Prostate gland (tissue), 2 donors: ENCODE data around the gene ATG7. TPM values are rescaled to one million over a fixed set of nuclear protein-coding genes. Genes with fewer than 3 reads are reported as not detected.
"Not testable (repeated sequence)": the region's sequence is repeated elsewhere in the genome, so short reads cannot be mapped to it uniquely, and the experiment has no call there.

Source experiments
- DNase-seq: peaks from one replicate; pipeline ENCODE4 v3.0.0-alpha.2; 2019; ENCODE audit warnings: low spot score
- H3K27ac ChIP-seq, 2 donors: fragments of 200-600 bp; sonication (generic); 2 replicates each; pipeline ENCODE4 v1.5.1; 2017 to 2019
- H3K27me3 ChIP-seq: fragments of 200-600 bp; sonication (generic); replicated peaks from 2 replicates; pipeline ENCODE4 v1.5.1; 2019; ENCODE audit not compliant: insufficient read depth
- H3K36me3 ChIP-seq, 2 donors: fragments of 200-600 bp; sonication (generic); 1 replicate in 1 of 2; 2 replicates in 1 of 2; pipeline versions ENCODE4 v1.5.1 to v1.8.1; 2017 to 2019
- H3K4me1 ChIP-seq: fragments of 200-600 bp; sonication (generic); replicated peaks from 2 replicates; pipeline ENCODE4 v1.5.1; 2019
- H3K4me3 ChIP-seq, 2 donors: fragments of 200-600 bp; sonication (generic); 2 replicates each; pipeline ENCODE4 v1.5.1; 2017 to 2019
- H3K9me3 ChIP-seq: fragments of 200-600 bp; sonication (generic); 2 replicates; pipeline ENCODE4 v1.5.1; 2017
- POLR2A ChIP-seq: fragments of 450-650 bp; IDR thresholded peaks from one replicate; pipeline ENCODE4 v1.6.1; 2016; ENCODE audit warnings: antibody characterized with exemption, mild to moderate bottlenecking
- POLR2AphosphoS5 ChIP-seq: sonication (generic); formaldehyde crosslinking; IDR thresholded peaks from one replicate; pipeline ENCODE4 v1.6.1; 2017; ENCODE audit warnings: antibody characterized with exemption
- WGBS: methylation state at CpG from one replicate; pipeline ENCODE4 v1.1.5; 2018; 5-methylcytosine and 5-hydroxymethylcytosine counted together
- intact Hi-C: fragments of 100-400 bp; cut with DNase I; formaldehyde crosslinking; loops from one replicate; pipeline ENCODE4 v1.14.2; 2022
- total RNA-seq, 2 donors: library from RNA; depleted of rRNA; stranded (reverse); fragments of >200 nt; gene quantifications; one replicate each; pipeline ENCODE4 v1.1.0, GENCODE V29; 2016
- TF ChIP-seq, protein P1 (sequence below), 4 experiments: fragments of 200-600 bp in 2 of 4; fragments of 450-650 bp in 2 of 4; sonication (generic) in 2 of 4; IDR thresholded peaks; 1 replicate in 3 of 4; 2 replicates in 1 of 4; pipeline ENCODE4 v1.5.1; 2016 to 2019; ENCODE audit warnings: antibody characterized with exemption in 4 of 4, mild to moderate bottlenecking in 2 of 4, moderate library complexity in 2 of 4

The ATG7 gene
- total RNA-seq, 2 donors from 2014 or later = 25.2 to 66.5 TPM

DNA sequence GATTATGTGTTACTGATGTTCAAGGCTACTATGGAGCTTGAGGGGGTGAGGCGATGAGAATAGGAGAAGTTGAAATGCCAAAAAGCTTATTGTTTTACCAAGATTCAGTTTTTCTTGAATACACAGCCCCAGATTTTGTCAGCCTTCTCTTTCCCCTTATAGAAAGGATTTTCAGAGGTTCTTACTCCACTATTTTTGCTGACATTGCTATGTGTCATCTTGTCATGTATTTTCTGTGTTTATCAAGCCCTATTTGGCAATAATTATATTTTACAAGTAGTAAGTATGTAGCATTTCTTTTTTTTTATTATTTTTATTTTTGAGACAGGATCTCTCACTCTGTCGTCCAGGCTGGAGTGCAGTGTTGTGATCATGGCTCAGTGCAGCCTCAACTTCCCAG is 133.1 kb downstream of the ATG7 start:
- TF ChIP-seq POLR2AphosphoS5 = no peak
- no peak for TF ChIP-seq POLR2A
- TF ChIP-seq, protein P1, sequence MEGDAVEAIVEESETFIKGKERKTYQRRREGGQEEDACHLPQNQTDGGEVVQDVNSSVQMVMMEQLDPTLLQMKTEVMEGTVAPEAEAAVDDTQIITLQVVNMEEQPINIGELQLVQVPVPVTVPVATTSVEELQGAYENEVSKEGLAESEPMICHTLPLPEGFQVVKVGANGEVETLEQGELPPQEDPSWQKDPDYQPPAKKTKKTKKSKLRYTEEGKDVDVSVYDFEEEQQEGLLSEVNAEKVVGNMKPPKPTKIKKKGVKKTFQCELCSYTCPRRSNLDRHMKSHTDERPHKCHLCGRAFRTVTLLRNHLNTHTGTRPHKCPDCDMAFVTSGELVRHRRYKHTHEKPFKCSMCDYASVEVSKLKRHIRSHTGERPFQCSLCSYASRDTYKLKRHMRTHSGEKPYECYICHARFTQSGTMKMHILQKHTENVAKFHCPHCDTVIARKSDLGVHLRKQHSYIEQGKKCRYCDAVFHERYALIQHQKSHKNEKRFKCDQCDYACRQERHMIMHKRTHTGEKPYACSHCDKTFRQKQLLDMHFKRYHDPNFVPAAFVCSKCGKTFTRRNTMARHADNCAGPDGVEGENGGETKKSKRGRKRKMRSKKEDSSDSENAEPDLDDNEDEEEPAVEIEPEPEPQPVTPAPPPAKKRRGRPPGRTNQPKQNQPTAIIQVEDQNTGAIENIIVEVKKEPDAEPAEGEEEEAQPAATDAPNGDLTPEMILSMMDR (IDR thresholded peaks at IDR 0.05) = no peak
- Histone ChIP-seq H3K4me3 (no peak overlapping the region), H3K9me3 (no peaks in the 10 kb centered on the region), H3K27ac (no peak overlapping the region), H3K4me1 (no peaks in the 10 kb centered on the region), H3K27me3 (no peaks in the 10 kb centered on the region), H3K36me3 (no peaks in the 10 kb centered on the region)
- DNase-seq = no peak
- intact Hi-C loops = no loop called here
- 96% methylated on average over 2 of the region's 2 CpGs for WGBS

DNA sequence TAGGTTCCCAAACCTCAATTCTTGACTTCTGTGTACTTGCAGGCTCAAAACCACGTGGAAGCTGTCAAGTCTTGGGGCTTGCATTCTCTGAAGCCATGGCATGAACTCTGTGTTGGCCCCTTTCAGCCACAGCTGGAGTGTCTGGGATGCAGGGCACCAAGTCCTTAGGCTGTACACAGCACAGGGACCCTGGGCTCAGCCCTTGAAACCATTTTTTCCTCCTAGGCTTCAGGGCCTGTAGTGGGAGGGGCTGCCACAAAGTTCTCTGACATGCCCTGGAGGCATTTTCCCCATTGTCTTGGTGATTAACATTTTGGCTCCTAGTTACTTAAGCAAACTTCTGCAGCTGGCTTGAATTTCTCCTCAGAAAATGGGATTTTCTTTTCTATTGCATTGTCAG is 135.4 kb downstream of the ATG7 start:
- WGBS = 81% methylated on average over 1 of the region's 1 CpG
- TF ChIP-seq, protein P1 (IDR thresholded peaks at IDR 0.05) = no peak
- intact Hi-C loops = no loop called here
- H3K4me3 ChIP-seq = no peak overlapping the region
- H3K4me1 ChIP-seq = no peaks in the 10 kb centered on the region
- no peaks in the 10 kb centered on the region for H3K9me3 ChIP-seq
- H3K36me3 ChIP-seq = no peaks in the 10 kb centered on the region
- no peak for DNase-seq
- no peaks in the 10 kb centered on the region for H3K27me3 ChIP-seq
- H3K27ac ChIP-seq = no peak overlapping the region

GRCh38 chr3:11408324-11408859 is 136.2 kb downstream of the ATG7 start:
- H3K36me3 ChIP-seq, H3K9me3 ChIP-seq, H3K4me3 ChIP-seq, H3K27ac ChIP-seq, H3K27me3 ChIP-seq, H3K4me1 ChIP-seq, DNase-seq, intact Hi-C loops: not testable (repeated sequence)
- WGBS = 95% methylated on average over 4 of the region's 4 CpGs

DNA sequence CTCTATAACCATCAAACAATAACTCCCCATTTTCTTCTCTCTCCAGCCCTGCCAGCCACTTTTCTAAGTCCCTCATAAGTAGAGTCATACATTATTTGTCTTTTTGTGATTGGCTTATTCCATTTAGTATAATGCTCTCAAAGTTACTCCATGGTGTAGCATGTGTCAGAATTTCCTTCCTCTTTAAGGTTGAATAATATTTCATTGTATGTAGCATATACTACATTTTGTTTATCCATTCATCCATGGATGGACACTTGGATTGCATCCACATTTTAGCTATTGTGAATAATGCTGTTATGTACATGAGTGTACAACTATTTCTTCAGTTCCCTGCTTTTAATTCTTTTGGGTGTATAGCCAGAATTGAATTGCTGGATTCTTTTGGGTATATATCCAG is 138.4 kb downstream of the ATG7 start:
- H3K36me3 ChIP-seq = no peaks in the 10 kb centered on the region
- no peaks in the 10 kb centered on the region for H3K9me3 ChIP-seq
- no peak overlapping the region for H3K4me3 ChIP-seq
- intact Hi-C loops = no loop called here
- no peaks in the 10 kb centered on the region for H3K27me3 ChIP-seq
- DNase-seq = no peak
- no peaks in the 10 kb centered on the region for H3K4me1 ChIP-seq
- H3K27ac ChIP-seq = no peak overlapping the region
- no peak for TF ChIP-seq POLR2AphosphoS5
- TF ChIP-seq, protein P1 (IDR thresholded peaks at IDR 0.05) = no peak
- TF ChIP-seq POLR2A = no peak

GRCh38 chr3:11411956-11412355 is 139.8 kb downstream of the ATG7 start:
- no peak overlapping the region for H3K4me3 ChIP-seq

More at GRCh38 chr3:11411956-11412355, 139.8 kb downstream of the ATG7 start:
- intact Hi-C loops = no loop called here
- TF ChIP-seq POLR2A (no peak), POLR2AphosphoS5 (no peak)
- TF ChIP-seq, protein P1 (IDR thresholded peaks at IDR 0.05) = no peak
- Histone ChIP-seq H3K9me3 (no peaks in the 10 kb centered on the region), H3K27ac (no peak overlapping the region), H3K27me3 (no peaks in the 10 kb centered on the region), H3K36me3 (no peaks in the 10 kb centered on the region), H3K4me1 (no peaks in the 10 kb centered on the region)
- DNase-seq = no peak
